Hematopoietic multipotent progenitor cell (in vitro differentiated cells): ENCODE data around the gene RPLP2. TPM values are rescaled to one million over a fixed set of nuclear protein-coding genes. Genes with fewer than 3 reads are reported as not detected.

Experiments
- DNase-seq, 3 donors: peaks; one replicate each; pipeline ENCODE4 v3.0.0-alpha.2; 2011 to 2015; ENCODE audit warnings: low read depth in 2 of 3, low spot score in 2 of 3
- total RNA-seq: library from RNA; depleted of rRNA; stranded (reverse); fragments of >200 nt; gene quantifications from one replicate; pipeline ENCODE4 v1.2.3, GENCODE V29; 2012

Gene RPLP2
- total RNA-seq, 1 donor: 2,675 TPM

GRCh38 chr11:846496-847098 is 36.8 kb downstream of the RPLP2 start:
- DNase-seq: no peak

- DNase-seq: no peak
These were observed 38.1 kb downstream of the RPLP2 start for GRCh38 chr11:847876-848275.

- peak in 1 of 3 donors; percentile 66 for DNase-seq
These were observed 38.7 kb downstream of the RPLP2 start for GRCh38 chr11:848380-848931.

GRCh38 chr11:849104-849824 is 39.5 kb downstream of the RPLP2 start:
- peak in 1 of 3 donors; percentile 32 for DNase-seq

GRCh38 chr11:849951-850774 is 40.4 kb downstream of the RPLP2 start:
- DNase-seq: no peak

GRCh38 chr11:850775-851763 is 41.3 kb downstream of the RPLP2 start:
- DNase-seq: peak in 1 of 3 donors; percentile 57

GRCh38 chr11:852762-853161 is 43.0 kb downstream of the RPLP2 start:
- DNase-seq: no peak

- no peak for DNase-seq
These were observed 44.1 kb downstream of the RPLP2 start for GRCh38 chr11:853682-854448.

GRCh38 chr11:854601-855329 is 45.0 kb downstream of the RPLP2 start:
- DNase-seq: no peak

GRCh38 chr11:855330-855674 is 45.5 kb downstream of the RPLP2 start:
- DNase-seq: no peak

- DNase-seq: no peak
These were observed 46.0 kb downstream of the RPLP2 start for GRCh38 chr11:855796-856195.

GRCh38 chr11:856397-856796 is 46.6 kb downstream of the RPLP2 start:
- DNase-seq: no peak

- DNase-seq: no peak
These were observed 48.4 kb downstream of the RPLP2 start for GRCh38 chr11:858053-858761.

- DNase-seq: no peak
These were observed 49.1 kb downstream of the RPLP2 start for GRCh38 chr11:858762-859339.

- DNase-seq: peak in 1 of 3 donors; percentile 58
These were observed 49.8 kb downstream of the RPLP2 start for GRCh38 chr11:859394-860131.

GRCh38 chr11:860234-861104 is 50.7 kb downstream of the RPLP2 start:
- no peak for DNase-seq
